Thyroid gland (tissue), 4 donors: Measurements from ENCODE around the gene PPP1R2.

ENCODE experiments used
- POLR2A ChIP-seq, 2 donors: fragments of 450-650 bp; IDR thresholded peaks; one replicate each; pipeline ENCODE4 v1.6.1; 2017; ENCODE audit warnings: antibody characterized with exemption in 2 of 2, mild to moderate bottlenecking in 2 of 2, moderate library complexity in 1 of 2
- TF ChIP-seq, protein P1 (sequence below), 6 experiments: fragments of 200-600 bp in 3 of 6; fragments of 450-650 bp in 3 of 6; sonication (generic) in 3 of 6; IDR thresholded peaks; one replicate each; pipeline ENCODE4 v1.5.1; 2016 to 2019; ENCODE audit warnings: antibody characterized with exemption in 6 of 6, mild to moderate bottlenecking in 2 of 6, inconsistent platforms in 1 of 6, moderate library complexity in 1 of 6

- TF ChIP-seq POLR2A (IDR thresholded peaks at IDR 0.05): no peak
- TF ChIP-seq, protein P1, sequence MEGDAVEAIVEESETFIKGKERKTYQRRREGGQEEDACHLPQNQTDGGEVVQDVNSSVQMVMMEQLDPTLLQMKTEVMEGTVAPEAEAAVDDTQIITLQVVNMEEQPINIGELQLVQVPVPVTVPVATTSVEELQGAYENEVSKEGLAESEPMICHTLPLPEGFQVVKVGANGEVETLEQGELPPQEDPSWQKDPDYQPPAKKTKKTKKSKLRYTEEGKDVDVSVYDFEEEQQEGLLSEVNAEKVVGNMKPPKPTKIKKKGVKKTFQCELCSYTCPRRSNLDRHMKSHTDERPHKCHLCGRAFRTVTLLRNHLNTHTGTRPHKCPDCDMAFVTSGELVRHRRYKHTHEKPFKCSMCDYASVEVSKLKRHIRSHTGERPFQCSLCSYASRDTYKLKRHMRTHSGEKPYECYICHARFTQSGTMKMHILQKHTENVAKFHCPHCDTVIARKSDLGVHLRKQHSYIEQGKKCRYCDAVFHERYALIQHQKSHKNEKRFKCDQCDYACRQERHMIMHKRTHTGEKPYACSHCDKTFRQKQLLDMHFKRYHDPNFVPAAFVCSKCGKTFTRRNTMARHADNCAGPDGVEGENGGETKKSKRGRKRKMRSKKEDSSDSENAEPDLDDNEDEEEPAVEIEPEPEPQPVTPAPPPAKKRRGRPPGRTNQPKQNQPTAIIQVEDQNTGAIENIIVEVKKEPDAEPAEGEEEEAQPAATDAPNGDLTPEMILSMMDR (IDR thresholded peaks at IDR 0.05): no peak
Observed at GRCh38 chr3:195554458-195554857, 11.3 kb upstream of the PPP1R2 start.
